Thyroid gland (tissue), 4 donors: Measurements from ENCODE around the gene BTF3L4. TPM values are rescaled to one million over a fixed set of nuclear protein-coding genes. Genes with fewer than 3 reads are reported as not detected.
"Not testable (repeated sequence)": the region's sequence is repeated elsewhere in the genome, so short reads cannot be mapped to it uniquely, and the experiment has no call there.

Experiments used
- DNase-seq, 2 donors: peaks; one replicate each; pipeline ENCODE4 v3.0.0-alpha.2; 2019
- H3K27ac ChIP-seq, 3 donors: fragments of 200-600 bp; sonication (generic); 1 replicate in 2 of 3; 2 replicates in 1 of 3; pipeline ENCODE4 v1.5.1; 2016 to 2019; ENCODE audit warnings: mild to moderate bottlenecking in 1 of 3, moderate library complexity in 1 of 3
- H3K27me3 ChIP-seq: fragments of 200-600 bp; sonication (generic); one replicate; pipeline ENCODE4 v1.5.1; 2019
- H3K36me3 ChIP-seq, 2 donors: fragments of 200-600 bp; sonication (generic); one replicate each; pipeline ENCODE4 v1.5.1; 2016 to 2019
- H3K4me1 ChIP-seq, 2 donors: fragments of 200-600 bp; sonication (generic); one replicate each; pipeline ENCODE4 v1.5.1; 2017 to 2019
- H3K4me3 ChIP-seq, 3 donors: fragments of 200-600 bp; sonication (generic); replicated peaks in 1 of 3; 1 replicate in 2 of 3; 2 replicates in 1 of 3; pipeline ENCODE4 v1.5.1; 2016; ENCODE audit warnings: mild to moderate bottlenecking in 1 of 3
- H3K9me3 ChIP-seq: fragments of 200-600 bp; sonication (generic); one replicate; pipeline ENCODE4 v1.5.1; 2017
- POLR2A ChIP-seq, 2 donors: fragments of 450-650 bp; IDR thresholded peaks; one replicate each; pipeline ENCODE4 v1.6.1; 2017; ENCODE audit warnings: antibody characterized with exemption in 2 of 2, mild to moderate bottlenecking in 2 of 2, moderate library complexity in 1 of 2
- WGBS, 2 donors: methylation state at CpG; one replicate each; pipeline ENCODE4 v1.1.5; 2017; 5-methylcytosine and 5-hydroxymethylcytosine counted together
- intact Hi-C: fragments of 100-400 bp; cut with DNase I; formaldehyde crosslinking; loops from one replicate; pipeline ENCODE4 v1.15.1; 2023
- total RNA-seq, 4 donors: library from RNA; depleted of rRNA; stranded (reverse); fragments of >200 nt; gene quantifications; one replicate each; pipeline ENCODE4 v1.2.3, GENCODE V29; 2016
- TF ChIP-seq, protein P1 (sequence below), 6 experiments: fragments of 200-600 bp in 3 of 6; fragments of 450-650 bp in 3 of 6; sonication (generic) in 3 of 6; IDR thresholded peaks; one replicate each; pipeline ENCODE4 v1.5.1; 2016 to 2019; ENCODE audit warnings: antibody characterized with exemption in 6 of 6, mild to moderate bottlenecking in 2 of 6, inconsistent platforms in 1 of 6, moderate library complexity in 1 of 6

Gene BTF3L4
- total RNA-seq, 4 donors from 2014 or later, result 40.5 to 69.7 (median 54.5) TPM

DNA sequence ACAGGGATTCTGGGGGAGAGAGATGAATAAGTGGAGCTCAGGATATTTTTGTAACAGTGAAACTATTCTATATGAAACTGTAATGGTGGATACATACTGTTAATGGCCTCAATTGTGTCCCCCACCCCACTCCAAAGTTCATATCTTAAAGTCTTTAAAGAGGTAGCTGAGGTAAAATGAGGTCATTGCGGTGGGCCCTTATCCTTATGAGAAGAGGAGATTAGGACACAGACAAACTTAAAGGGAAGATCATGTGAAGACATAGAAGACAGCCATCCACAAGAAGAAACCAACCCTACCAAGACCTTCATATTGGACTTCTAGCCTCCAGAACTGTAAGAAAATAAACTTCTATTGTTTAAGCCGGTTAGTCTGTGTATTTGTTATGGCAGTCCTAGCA is 10.9 kb upstream of the BTF3L4 start:
- intact Hi-C loops, result no loop called here
- Histone ChIP-seq H3K4me3 (no peak overlapping the region), H3K27ac (no peak overlapping the region), H3K9me3 (no peaks in the 10 kb centered on the region), H3K27me3 (no peaks in the 10 kb centered on the region), H3K4me1 (no peaks in the 10 kb centered on the region), H3K36me3 (peaks cover 0 to 2% of the 10 kb centered on the region in 2 donors)
- WGBS, 2 donors, result 89 to 93% methylated on average over 2 of the region's 2 CpGs
- DNase-seq, result no peak
- TF ChIP-seq, protein P1, sequence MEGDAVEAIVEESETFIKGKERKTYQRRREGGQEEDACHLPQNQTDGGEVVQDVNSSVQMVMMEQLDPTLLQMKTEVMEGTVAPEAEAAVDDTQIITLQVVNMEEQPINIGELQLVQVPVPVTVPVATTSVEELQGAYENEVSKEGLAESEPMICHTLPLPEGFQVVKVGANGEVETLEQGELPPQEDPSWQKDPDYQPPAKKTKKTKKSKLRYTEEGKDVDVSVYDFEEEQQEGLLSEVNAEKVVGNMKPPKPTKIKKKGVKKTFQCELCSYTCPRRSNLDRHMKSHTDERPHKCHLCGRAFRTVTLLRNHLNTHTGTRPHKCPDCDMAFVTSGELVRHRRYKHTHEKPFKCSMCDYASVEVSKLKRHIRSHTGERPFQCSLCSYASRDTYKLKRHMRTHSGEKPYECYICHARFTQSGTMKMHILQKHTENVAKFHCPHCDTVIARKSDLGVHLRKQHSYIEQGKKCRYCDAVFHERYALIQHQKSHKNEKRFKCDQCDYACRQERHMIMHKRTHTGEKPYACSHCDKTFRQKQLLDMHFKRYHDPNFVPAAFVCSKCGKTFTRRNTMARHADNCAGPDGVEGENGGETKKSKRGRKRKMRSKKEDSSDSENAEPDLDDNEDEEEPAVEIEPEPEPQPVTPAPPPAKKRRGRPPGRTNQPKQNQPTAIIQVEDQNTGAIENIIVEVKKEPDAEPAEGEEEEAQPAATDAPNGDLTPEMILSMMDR (IDR thresholded peaks at IDR 0.05), result no peak
- TF ChIP-seq POLR2A (IDR thresholded peaks at IDR 0.05), result no peak

DNA sequence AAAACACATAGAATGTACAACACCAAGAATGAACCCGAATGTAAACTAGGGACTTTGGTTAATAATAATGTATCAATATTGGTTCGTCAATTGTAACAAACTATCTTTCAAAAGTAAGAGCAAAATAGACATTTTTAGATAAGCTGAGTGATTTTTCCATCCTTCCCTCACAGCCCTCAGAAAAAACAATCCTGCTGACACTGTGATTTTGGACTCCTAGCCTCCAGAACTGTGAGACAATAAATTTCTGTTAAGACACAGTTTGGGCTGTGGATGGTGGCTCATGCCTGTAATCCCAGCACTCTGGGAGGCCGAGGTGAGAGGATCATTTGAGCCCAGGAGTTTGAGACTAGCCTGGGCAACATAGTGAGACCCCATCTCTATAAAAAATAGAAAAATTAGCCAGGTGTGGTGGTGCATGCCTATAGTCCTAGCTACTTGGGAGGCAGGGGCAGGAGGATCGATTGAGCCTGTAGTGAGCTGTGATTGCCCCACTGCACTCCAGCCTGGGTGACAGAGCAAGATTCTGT is 10.4 kb upstream of the BTF3L4 start:
- H3K36me3 ChIP-seq, intact Hi-C loops, H3K27ac ChIP-seq, H3K9me3 ChIP-seq, DNase-seq, H3K27me3 ChIP-seq, H3K4me3 ChIP-seq, H3K4me1 ChIP-seq: not testable (repeated sequence)
- 97 to 99% methylated on average over 4 of the region's 4 CpGs for WGBS, 2 donors

DNA sequence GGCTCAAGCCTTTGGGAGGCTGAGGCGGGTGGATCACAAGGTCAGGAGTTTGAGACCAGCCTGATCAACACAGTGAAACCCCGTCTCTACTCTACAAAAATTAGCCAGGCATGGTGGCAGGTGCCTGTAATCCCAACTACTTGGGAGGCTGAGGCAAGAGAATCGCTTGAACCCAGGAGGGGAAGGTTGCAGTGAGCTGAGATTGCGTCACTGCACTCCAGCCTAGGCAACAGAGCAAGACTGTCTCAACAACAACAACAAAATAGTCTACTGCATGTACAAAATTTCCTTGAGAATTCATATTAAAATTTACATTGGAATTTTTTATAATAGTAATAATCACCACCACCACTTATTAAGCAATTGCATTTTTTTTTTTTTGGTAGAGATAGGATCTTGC is 6.8 kb upstream of the BTF3L4 start:
- intact Hi-C loops, H3K4me3 ChIP-seq, H3K4me1 ChIP-seq, H3K36me3 ChIP-seq, DNase-seq, H3K27me3 ChIP-seq, H3K27ac ChIP-seq, H3K9me3 ChIP-seq: not testable (repeated sequence)
- 93 to 97% methylated on average over 4 of the region's 4 CpGs for WGBS, 2 donors

DNA sequence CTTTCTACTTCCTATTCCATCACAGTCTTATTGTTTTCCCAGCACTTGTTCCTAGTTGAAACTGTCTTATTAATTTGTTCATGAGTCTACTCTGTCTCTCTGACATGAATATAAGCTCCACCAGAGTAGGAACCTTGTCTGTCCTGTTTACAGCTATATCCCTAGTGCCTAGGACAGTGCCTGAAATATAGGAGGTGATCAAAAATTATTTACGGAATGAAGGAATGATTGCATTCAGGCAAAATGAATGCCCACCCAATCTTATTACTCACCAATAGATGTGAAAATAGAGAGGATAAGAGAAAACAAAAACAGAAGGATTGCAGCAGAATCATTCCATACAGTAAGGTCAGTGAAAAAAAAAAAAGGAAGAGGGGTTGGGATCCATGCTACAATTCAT is 2.2 kb upstream of the BTF3L4 start:
- no peak for DNase-seq
- WGBS, 2 donors, result 90 to 93% methylated on average over 1 of the region's 1 CpG
- no peak overlapping the region for H3K27ac ChIP-seq
- H3K4me1 ChIP-seq, result peaks cover 25% of the 10 kb centered on the region in 2 donors
- intact Hi-C loops, result loop anchor here (10.0 kb wide), 1 partner anchor 311 kb away; the partner anchor contains the start of gene CC2D1B
- H3K9me3 ChIP-seq, result no peaks in the 10 kb centered on the region
- no peak for TF ChIP-seq POLR2A (IDR thresholded peaks at IDR 0.05)
- TF ChIP-seq, protein P1 (IDR thresholded peaks at IDR 0.05), result no peak
- H3K36me3 ChIP-seq, result no peaks in the 10 kb centered on the region
- no peak overlapping the region for H3K4me3 ChIP-seq
- no peaks in the 10 kb centered on the region for H3K27me3 ChIP-seq

DNA sequence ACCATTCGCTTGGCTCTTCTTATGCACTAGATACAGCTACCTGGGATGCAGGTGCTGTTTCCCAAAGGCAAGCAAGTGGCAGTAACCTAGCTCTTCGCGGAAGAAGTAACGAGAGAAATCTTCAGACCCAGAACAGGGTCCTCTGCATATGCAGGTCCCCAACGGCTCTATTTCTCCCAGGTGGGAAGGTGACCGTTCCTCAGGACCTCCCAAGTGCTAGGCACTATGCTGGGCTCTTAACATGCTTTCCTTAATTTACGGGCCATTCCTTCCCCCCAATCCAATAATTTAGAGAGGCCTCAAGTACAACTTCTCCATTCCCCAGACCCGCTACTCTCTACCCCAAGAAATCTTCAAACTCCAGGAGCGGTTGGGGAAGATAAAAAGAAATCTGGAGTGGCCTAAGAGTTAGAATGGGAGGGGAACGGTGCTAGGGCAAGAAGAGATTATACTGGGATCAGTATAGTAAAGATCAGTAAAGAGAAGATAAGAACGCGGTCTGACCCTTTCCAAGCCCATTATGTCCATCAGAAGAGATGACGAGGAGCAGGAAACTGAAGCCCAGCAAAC is 1.5 kb upstream of the BTF3L4 start:
- Histone ChIP-seq H3K9me3 (no peaks in the 10 kb centered on the region), H3K27me3 (no peaks in the 10 kb centered on the region), H3K4me1 (peaks cover 25 to 30% of the 10 kb centered on the region in 2 donors), H3K4me3 (peak overlapping the region; percentile 28 to 96 (median 79)), H3K36me3 (no peaks in the 10 kb centered on the region), H3K27ac (peak overlapping the region; percentile 61 to 96 (median 74))
- WGBS, 2 donors, result 0 to 3% methylated on average over 13 of the region's 13 CpGs
- DNase-seq, result no peak
- no peak for TF ChIP-seq POLR2A (IDR thresholded peaks at IDR 0.05)
- TF ChIP-seq, protein P1 (IDR thresholded peaks at IDR 0.05), result no peak
- intact Hi-C loops, result loop anchor here (10.0 kb wide), 1 partner anchor 310 kb away; the partner anchor contains the start of gene CC2D1B

DNA sequence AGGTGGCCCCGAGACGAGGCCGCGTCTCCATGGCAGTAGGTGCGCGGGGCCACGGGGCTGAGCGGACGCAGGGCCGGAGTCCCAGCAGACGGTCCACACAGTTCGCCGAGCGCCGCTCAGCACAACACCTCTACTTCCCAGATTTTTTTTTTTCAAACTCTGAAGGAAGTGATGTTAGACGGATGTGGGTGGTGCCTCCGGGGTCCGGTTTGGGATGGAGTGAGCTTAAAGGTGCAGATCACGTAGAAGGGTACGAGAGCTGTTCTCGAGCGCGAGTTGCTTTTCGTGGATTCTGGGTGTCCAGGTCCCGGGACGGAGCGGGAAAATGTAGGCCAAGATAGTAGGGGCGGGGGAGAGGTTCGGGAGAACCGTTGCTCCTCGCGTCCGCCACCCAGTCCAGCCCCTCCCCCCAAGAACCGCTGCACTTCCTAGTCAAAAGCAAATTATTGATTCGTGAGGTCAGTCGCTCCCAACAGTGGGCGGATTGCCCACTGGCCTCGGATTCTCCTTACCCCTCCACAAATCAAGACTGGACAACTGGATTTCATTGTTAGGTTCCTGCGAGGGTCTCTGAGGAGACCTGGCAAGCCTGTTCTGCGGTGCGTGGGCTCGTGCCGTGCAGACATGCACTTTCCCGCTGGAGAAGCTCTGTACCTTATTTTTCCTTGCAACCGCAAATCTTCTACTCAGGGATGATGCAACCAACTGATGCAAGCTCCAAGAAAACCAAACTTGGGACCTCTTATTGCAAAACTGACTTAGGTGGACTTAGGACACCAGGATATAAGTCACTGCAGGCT is 829 bp upstream of the BTF3L4 start, which contains the start of gene TXNDC12:
Gene TXNDC12 (minus strand): TSS at position 126 of the 800 bp plus-strand sequence. CDS start 95 bp downstream, at position 31.
- peak within 1 kb of the TSS; percentile 61 to 96 (median 74) for H3K27ac ChIP-seq
- intact Hi-C loops, result loop anchor here (10.0 kb wide), 1 partner anchor 310 kb away; the partner anchor contains the start of gene CC2D1B
- peak within 1 kb of the TSS; percentile 28 to 96 (median 79) for H3K4me3 ChIP-seq
- TF ChIP-seq, protein P1 (IDR thresholded peaks at IDR 0.05), result no peak
- peak in 1 of 2 donors; percentile 80 for TF ChIP-seq POLR2A (IDR thresholded peaks at IDR 0.05)
- H3K36me3 ChIP-seq, result no peaks in the 10 kb centered on the region
- DNase-seq, result peak; percentile 86
- peaks cover 25 to 30% of the 10 kb centered on the region in 2 donors for H3K4me1 ChIP-seq
- no peaks in the 10 kb centered on the region for H3K27me3 ChIP-seq
- WGBS, 2 donors, result 0 to 1% methylated on average over 37 to 44 of the region's 45 CpGs
- no peaks in the 10 kb centered on the region for H3K9me3 ChIP-seq
